B cell (primary cell): Measurements from ENCODE around the gene STAT5A. TPM values are rescaled to one million over a fixed set of nuclear protein-coding genes. Genes with fewer than 3 reads are reported as not detected.

Experiments
- ATAC-seq: fragments of 200-7000 bp; cut with Tn5 transposase; one replicate; pipeline ENCODE4 v1.10.0; 2021; ENCODE audit warnings: low read depth, mild to moderate bottlenecking, moderate number of reproducible peaks, moderate library complexity
- CTCF ChIA-PET: fragments of 350-600 bp; sonication (Branson Sonifier 250); formaldehyde crosslinking; loops from one replicate; lab custom pipeline; 2021; ENCODE audit warnings: antibody characterized with exemption, inconsistent platforms; lab: Charles Lee
- POLR2A ChIA-PET: fragments of 350-600 bp; sonication (Branson Sonifier 250); formaldehyde crosslinking; loops from one replicate; lab custom pipeline; 2021; ENCODE audit warnings: antibody characterized with exemption; lab: Charles Lee
- DNase-seq: peaks from one replicate; pipeline ENCODE4 v3.0.0; 2013
- H2AFZ ChIP-seq: 2 replicates; pipeline ENCODE4 v1.6.1; 2012; ENCODE audit warnings: mild to moderate bottlenecking, low read depth, low read length; ENCODE audit not compliant: insufficient read depth, poor library complexity, severe bottlenecking
- H3K27ac ChIP-seq, 2 donors: 1 replicate in 1 of 2; 2 replicates in 1 of 2; pipeline ENCODE4 v1.5.1; 2012 to 2013; ENCODE audit warnings: low read length in 2 of 2, mild to moderate bottlenecking in 2 of 2, moderate library complexity in 1 of 2
- H3K27me3 ChIP-seq, 4 experiments: fragments of 200-600 bp in 1 of 4; sonication (generic) in 1 of 4; replicated peaks in 1 of 4; 1 replicate in 2 of 4; 2 replicates in 2 of 4; pipeline versions ENCODE4 v1.6.1 to v1.7.0; 2013 to 2016; ENCODE audit warnings: low read length in 3 of 4, mild to moderate bottlenecking in 2 of 4, mixed read lengths in 1 of 4, moderate library complexity in 1 of 4; ENCODE audit not compliant: insufficient read depth in 4 of 4, control insufficient read depth in 3 of 4; ENCODE audit errors: control extremely low read depth in 1 of 4
- H3K36me3 ChIP-seq, 2 experiments: replicated peaks in 1 of 2; 1 replicate in 1 of 2; 2 replicates in 1 of 2; pipeline versions ENCODE4 v1.6.1 to v1.7.1; 2013; ENCODE audit warnings: low read length in 1 of 2; ENCODE audit not compliant: insufficient read depth in 2 of 2, control insufficient read depth in 1 of 2; ENCODE audit errors: control extremely low read depth in 1 of 2, extremely low read depth in 1 of 2
- H3K4me1 ChIP-seq, 2 donors: fragments of 200-600 bp in 1 of 2; sonication (generic) in 1 of 2; 1 replicate in 1 of 2; 2 replicates in 1 of 2; pipeline versions ENCODE4 v1.5.1 to v1.6.1; 2013 to 2017; ENCODE audit warnings: low read length in 2 of 2; ENCODE audit not compliant: control insufficient read depth in 2 of 2, insufficient read depth in 2 of 2
- H3K4me2 ChIP-seq: replicated peaks from 2 replicates; pipeline ENCODE3; 2012; ENCODE audit warnings: mild to moderate bottlenecking, low read depth, low read length; ENCODE audit not compliant: poor library complexity, severe bottlenecking
- H3K4me3 ChIP-seq, 5 experiments: fragments of 200-600 bp in 1 of 5; sonication (generic) in 1 of 5; 1 replicate in 3 of 5; 2 replicates in 2 of 5; pipeline versions ENCODE4 v1.5.1 to v1.7.0; 2011 to 2016; ENCODE audit warnings: low read length in 4 of 5, mild to moderate bottlenecking in 4 of 5, low read depth in 2 of 5, control low read depth in 1 of 5, moderate library complexity in 1 of 5; ENCODE audit not compliant: insufficient read depth in 1 of 5; ENCODE audit errors: control extremely low read depth in 1 of 5, extremely low read depth in 1 of 5
- H3K79me2 ChIP-seq: fragments of 200-600 bp; sonication (generic); one replicate; pipeline ENCODE4 v1.6.0; 2016; ENCODE audit warnings: low read length; ENCODE audit not compliant: control insufficient read depth, insufficient read depth
- H3K9ac ChIP-seq: fragments of 200-600 bp; sonication (generic); 2 replicates; pipeline ENCODE4 v1.6.1; 2017; ENCODE audit warnings: mild to moderate bottlenecking, low read length, moderate library complexity
- H3K9me3 ChIP-seq, 3 donors: one replicate each; pipeline versions ENCODE4 v1.6.1 to v1.7.1; 2013; ENCODE audit warnings: low read length in 2 of 3; ENCODE audit not compliant: control insufficient read depth in 2 of 3, insufficient read depth in 1 of 3; ENCODE audit errors: control extremely low read depth in 1 of 3
- H4K20me1 ChIP-seq: 2 replicates; pipeline ENCODE4 v1.6.0; 2012; ENCODE audit warnings: mild to moderate bottlenecking, low read length; ENCODE audit not compliant: insufficient read depth, control insufficient read depth, poor library complexity, severe bottlenecking
- H3K27ac Mint-ChIP-seq: one replicate; pipeline ENCODE4 v1.8.0; 2021; ENCODE audit warnings: mixed read lengths
- H3K27me3 Mint-ChIP-seq: one replicate; pipeline ENCODE4 v1.8.0; 2021; ENCODE audit warnings: mixed read lengths
- H3K4me1 Mint-ChIP-seq: one replicate; pipeline ENCODE4 v1.8.0; 2021; ENCODE audit warnings: mixed read lengths
- H3K4me3 Mint-ChIP-seq: one replicate; pipeline ENCODE4 v1.8.0; 2021; ENCODE audit warnings: mixed read lengths
- H3K9me3 Mint-ChIP-seq: one replicate; pipeline ENCODE4 v1.8.0; 2022; ENCODE audit warnings: mixed read lengths; ENCODE audit not compliant: insufficient read depth
- EZH2 ChIP-seq: IDR thresholded peaks from 2 replicates; pipeline ENCODE4 v1.6.1; 2012; ENCODE audit warnings: borderline replicate concordance, low read depth, mild to moderate bottlenecking, moderate library complexity, low read length; ENCODE audit not compliant: insufficient read depth, poor library complexity, severe bottlenecking
- WGBS: methylation state at CpG from one replicate; pipeline ENCODE4 v1.1.5; 2013; ENCODE audit warnings: missing lambda C conversion rate; ENCODE audit not compliant: insufficient coverage; 5-methylcytosine and 5-hydroxymethylcytosine counted together
- intact Hi-C: fragments of 100-400 bp; cut with micrococcal nuclease; formaldehyde crosslinking; loops from one replicate; pipeline ENCODE4 v1.10.0; 2022
- polyA plus RNA-seq: library from polyadenylated mRNA; depleted of rRNA; stranded (reverse); fragments of >200 nt; gene quantifications from 2 replicates; pipeline ENCODE4 v1.2.3, GENCODE V29; 2012
- total RNA-seq, 2 donors: library from RNA; stranded (reverse); fragments of 120-200 nt in 1 of 2; gene quantifications; 1 replicate in 1 of 2; 2 replicates in 1 of 2; pipeline versions ENCODE4 v1.2.3 to v1.2.4, GENCODE V29; 2013 to 2022
- TF ChIP-seq, protein P1 (sequence below): fragments of 200-600 bp; IDR thresholded peaks from one replicate; pipeline ENCODE4 v1.8.0; 2022; ENCODE audit warnings: antibody characterized with exemption, mild to moderate bottlenecking

Gene STAT5A
- total and polyA plus RNA-seq, 2 donors (not counting 1 experiment from before 2014, with no cell fraction given): 48.8 to 110 TPM

DNA sequence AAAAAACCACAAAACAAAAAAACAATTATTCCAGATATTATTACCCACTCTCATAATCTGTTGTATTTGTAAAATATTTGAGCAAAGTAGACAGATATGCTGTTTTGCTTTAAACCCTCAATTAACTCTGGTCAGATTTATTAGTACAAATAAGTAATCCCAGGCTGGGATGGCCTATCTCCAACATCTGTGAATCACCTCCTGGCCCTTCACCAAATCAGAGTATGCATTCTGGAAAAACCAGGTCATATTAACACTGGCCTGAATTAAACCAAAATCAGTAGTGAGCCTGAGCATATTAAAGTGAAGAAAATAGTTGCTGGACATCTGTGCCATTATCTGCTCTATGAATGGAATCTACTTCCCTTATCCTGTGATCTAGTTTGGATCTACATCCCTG lies 58.9 kb downstream of the STAT5A start:
- Histone ChIP-seq H3K36me3 (peaks cover 2 to 34% of the 10 kb centered on the region in 2 experiments), H2AFZ (no peak overlapping the region), H3K4me1 (peaks cover 0 to 3% of the 10 kb centered on the region in 2 donors), H3K9ac (no peak overlapping the region), H3K9me3 (no peaks in the 10 kb centered on the region), H3K4me3 (no peak overlapping the region), H3K27ac (no peak overlapping the region), H3K4me2 (no peak overlapping the region), H3K27me3 (no peaks in the 10 kb centered on the region), H3K79me2 (peaks cover 56% of the 10 kb centered on the region), H4K20me1 (peaks cover 44% of the 10 kb centered on the region)
- Mint-ChIP-seq H3K9me3 (no peaks in the 10 kb centered on the region), H3K27me3 (no peaks in the 10 kb centered on the region), H3K27ac (no peak overlapping the region), H3K4me1 (peaks cover 19% of the 10 kb centered on the region), H3K4me3 (no peak overlapping the region)
- no peak for ATAC-seq
- DNase-seq: no peak
- no peak for TF ChIP-seq EZH2
- TF ChIP-seq, protein P1, sequence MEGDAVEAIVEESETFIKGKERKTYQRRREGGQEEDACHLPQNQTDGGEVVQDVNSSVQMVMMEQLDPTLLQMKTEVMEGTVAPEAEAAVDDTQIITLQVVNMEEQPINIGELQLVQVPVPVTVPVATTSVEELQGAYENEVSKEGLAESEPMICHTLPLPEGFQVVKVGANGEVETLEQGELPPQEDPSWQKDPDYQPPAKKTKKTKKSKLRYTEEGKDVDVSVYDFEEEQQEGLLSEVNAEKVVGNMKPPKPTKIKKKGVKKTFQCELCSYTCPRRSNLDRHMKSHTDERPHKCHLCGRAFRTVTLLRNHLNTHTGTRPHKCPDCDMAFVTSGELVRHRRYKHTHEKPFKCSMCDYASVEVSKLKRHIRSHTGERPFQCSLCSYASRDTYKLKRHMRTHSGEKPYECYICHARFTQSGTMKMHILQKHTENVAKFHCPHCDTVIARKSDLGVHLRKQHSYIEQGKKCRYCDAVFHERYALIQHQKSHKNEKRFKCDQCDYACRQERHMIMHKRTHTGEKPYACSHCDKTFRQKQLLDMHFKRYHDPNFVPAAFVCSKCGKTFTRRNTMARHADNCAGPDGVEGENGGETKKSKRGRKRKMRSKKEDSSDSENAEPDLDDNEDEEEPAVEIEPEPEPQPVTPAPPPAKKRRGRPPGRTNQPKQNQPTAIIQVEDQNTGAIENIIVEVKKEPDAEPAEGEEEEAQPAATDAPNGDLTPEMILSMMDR: no peak
- CTCF ChIA-PET: no interaction called here
- intact Hi-C loops: no loop called here
- POLR2A ChIA-PET: no interaction called here

DNA sequence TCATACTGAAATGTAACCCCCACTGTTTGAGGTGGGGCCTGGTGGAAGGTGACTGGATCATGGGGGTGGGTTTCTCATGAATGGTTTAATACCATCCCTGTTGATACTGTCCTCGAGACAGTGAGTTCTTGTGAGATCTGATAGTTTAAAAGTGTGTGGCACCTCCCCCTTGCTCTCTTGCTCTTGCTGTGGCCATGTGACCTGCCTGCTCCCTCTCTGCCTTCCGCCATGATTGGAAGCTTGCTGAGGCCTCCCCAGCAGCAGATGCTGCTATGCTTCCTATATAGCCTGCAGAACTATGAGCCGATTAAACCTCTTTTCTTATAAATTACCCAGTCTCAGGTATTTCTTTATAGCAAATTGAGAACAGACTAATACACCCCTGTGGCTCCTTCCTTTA lies 59.3 kb downstream of the STAT5A start:
- ChIA-PET POLR2A (no interaction called here), CTCF (no interaction called here)
- H3K27ac ChIP-seq: no peak overlapping the region
- peaks cover 0 to 1% of the 10 kb centered on the region in 2 donors for H3K4me1 ChIP-seq
- 100% methylated on average over 1 of the region's 3 CpGs for WGBS
- intact Hi-C loops: no loop called here
- peaks cover 17% of the 10 kb centered on the region for H3K4me1 Mint-ChIP-seq
- ATAC-seq: no peak
- H3K36me3 ChIP-seq: peaks cover 2 to 30% of the 10 kb centered on the region in 2 experiments
- H3K27ac Mint-ChIP-seq: no peak overlapping the region
- H3K4me3 ChIP-seq: no peak overlapping the region
- H3K4me2 ChIP-seq: no peak overlapping the region
- TF ChIP-seq, protein P1: no peak
- TF ChIP-seq EZH2: no peak
- H3K27me3 Mint-ChIP-seq: no peaks in the 10 kb centered on the region
- no peaks in the 10 kb centered on the region for H3K27me3 ChIP-seq
- no peaks in the 10 kb centered on the region for H3K9me3 ChIP-seq
- no peak overlapping the region for H3K4me3 Mint-ChIP-seq
- no peak overlapping the region for H3K9ac ChIP-seq
- no peak for DNase-seq
- peaks cover 60% of the 10 kb centered on the region for H3K79me2 ChIP-seq
- H4K20me1 ChIP-seq: peaks cover 48% of the 10 kb centered on the region
- no peak overlapping the region for H2AFZ ChIP-seq
- H3K9me3 Mint-ChIP-seq: no peaks in the 10 kb centered on the region
